Mucosa of rectum (tissue), 2 donors: ENCODE data around the gene ZFP14.
"Not testable (repeated sequence)": the region's sequence is repeated elsewhere in the genome, so short reads cannot be mapped to it uniquely, and the experiment has no call there.

ENCODE experiments used
- H3K27ac ChIP-seq, 2 donors: one replicate each; pipeline ENCODE4 v1.7.0; 2013; ENCODE audit warnings: inconsistent platforms in 2 of 2, low read depth in 2 of 2, low read length in 2 of 2
- H3K27me3 ChIP-seq, 2 donors: one replicate each; pipeline ENCODE4 v1.7.0; 2013; ENCODE audit warnings: low read length in 2 of 2; ENCODE audit not compliant: control insufficient read depth in 2 of 2, insufficient read depth in 2 of 2
- H3K36me3 ChIP-seq, 2 donors: one replicate each; pipeline ENCODE4 v1.7.0; 2013; ENCODE audit warnings: low read length in 2 of 2; ENCODE audit not compliant: control insufficient read depth in 2 of 2, insufficient read depth in 2 of 2
- H3K4me1 ChIP-seq, 2 donors: one replicate each; pipeline ENCODE4 v1.7.0; 2013; ENCODE audit warnings: low read length in 2 of 2, mild to moderate bottlenecking in 1 of 2; ENCODE audit not compliant: control insufficient read depth in 2 of 2, insufficient read depth in 2 of 2
- H3K4me3 ChIP-seq, 2 donors: one replicate each; pipeline ENCODE4 v1.7.0; 2013; ENCODE audit warnings: low read length in 2 of 2
- H3K9ac ChIP-seq, 2 donors: one replicate each; pipeline ENCODE4 v1.7.0; 2013; ENCODE audit warnings: low read length in 2 of 2, low read depth in 1 of 2, mild to moderate bottlenecking in 1 of 2
- H3K9me3 ChIP-seq, 2 donors: one replicate each; pipeline ENCODE4 v1.7.0; 2013; ENCODE audit warnings: low read length in 2 of 2; ENCODE audit not compliant: control insufficient read depth in 2 of 2
- donor health status: healthy.
- donor health status: Normal muscosa, but diverticular disease.

The ZFP14 gene

GRCh38 chr19:36292317-36292716 lies 86.7 kb downstream of the ZFP14 start:
- not testable (repeated sequence) for H3K9me3 ChIP-seq, H3K4me3 ChIP-seq, H3K4me1 ChIP-seq, H3K9ac ChIP-seq, H3K27ac ChIP-seq, H3K36me3 ChIP-seq, H3K27me3 ChIP-seq
